NCI-H2171 (cell line): ENCODE data around the gene TRIM33.
"Not testable (repeated sequence)": the region's sequence is repeated elsewhere in the genome, so short reads cannot be mapped to it uniquely, and the experiment has no call there.

Experiments used
- DNase-seq: peaks from one replicate; lab custom pipeline; 2025; lab: John Stamatoyannopoulos, UW

TRIM33 gene

GRCh38 chr1:114510274-114511031 is 550 bp downstream of the TRIM33 start:
- DNase-seq, result no peak

DNA sequence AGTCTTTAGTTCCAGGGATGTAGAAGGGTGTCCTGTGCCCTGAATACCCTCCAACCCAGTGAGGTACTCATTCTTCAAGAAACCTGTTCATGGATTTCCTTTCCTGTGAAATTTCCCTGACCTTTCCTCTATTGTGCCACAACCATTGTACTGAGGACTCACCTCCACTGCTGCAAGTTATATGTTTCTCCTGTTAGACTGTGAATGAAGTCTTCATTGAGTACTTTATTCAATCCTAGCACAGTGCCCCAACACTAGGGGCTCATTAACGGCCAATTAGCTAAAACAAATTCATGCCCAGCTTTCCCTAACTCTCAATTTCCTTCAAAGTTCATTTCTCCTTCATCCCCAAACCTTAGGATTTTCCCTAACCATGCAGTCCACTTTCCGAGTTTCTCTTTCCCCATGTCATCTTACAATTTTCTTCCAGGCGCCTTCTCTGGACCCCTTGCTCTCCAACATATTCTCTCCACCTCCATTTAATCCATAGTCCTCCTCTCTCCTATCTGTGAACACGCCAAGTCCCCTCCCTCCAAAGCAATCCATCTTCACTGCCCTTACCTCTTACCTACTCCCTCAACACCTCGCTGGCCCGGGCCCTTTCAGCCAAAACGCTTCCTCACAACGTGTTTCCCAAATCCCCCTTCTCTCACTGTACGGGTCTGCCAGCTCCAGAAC is 1.3 kb downstream of the TRIM33 start:
- DNase-seq, result no peak

- no peak for DNase-seq
These were observed 2.6 kb downstream of the TRIM33 start for GRCh38 chr1:114508386-114508898.

- DNase-seq, result no peak
These were observed 3.5 kb downstream of the TRIM33 start for GRCh38 chr1:114507513-114507912.

DNA sequence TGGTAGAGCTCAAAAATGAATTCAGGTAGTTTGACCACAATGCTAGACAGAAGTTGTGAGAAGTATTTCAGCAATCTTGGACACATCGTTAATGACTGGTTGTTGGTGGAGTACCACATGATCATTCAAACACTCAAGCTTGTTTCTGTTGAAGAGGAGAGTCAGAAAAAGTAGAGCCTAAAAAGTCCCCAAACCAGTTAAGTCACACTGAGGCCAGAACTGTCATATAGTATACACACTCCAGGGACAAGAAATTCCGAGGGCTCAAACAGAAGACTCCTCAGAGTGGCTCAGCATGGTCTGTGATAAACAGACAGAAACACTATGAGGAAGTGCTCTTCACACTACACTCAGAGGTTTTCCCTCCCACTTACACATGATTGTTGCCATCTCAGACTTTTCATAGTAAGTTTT is 5.8 kb downstream of the TRIM33 start:
- DNase-seq, result no peak

- no peak for DNase-seq
These were observed 7.0 kb downstream of the TRIM33 start for GRCh38 chr1:114503916-114504422.

- DNase-seq, result no peak
These were observed 8.9 kb downstream of the TRIM33 start for GRCh38 chr1:114502080-114502479.

DNA sequence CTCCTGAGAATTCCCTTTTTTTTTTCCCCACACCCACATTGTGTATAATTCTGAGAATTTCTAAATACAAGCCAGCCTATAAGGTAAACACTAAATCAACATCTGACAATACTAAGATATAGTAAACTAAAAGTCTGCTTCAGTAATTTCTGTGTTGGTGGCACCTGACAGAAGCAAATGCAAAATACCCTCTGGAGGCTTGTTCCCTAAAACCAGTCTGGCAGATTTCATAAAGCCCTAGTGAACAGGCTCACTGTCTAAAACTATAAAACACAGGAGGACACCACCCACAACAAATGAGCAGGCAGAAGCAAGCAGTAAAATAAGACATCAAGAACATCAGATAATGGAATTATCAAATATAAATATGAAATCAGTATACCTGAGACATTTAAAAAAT is 11.5 kb downstream of the TRIM33 start:
- no peak for DNase-seq

- no peak for DNase-seq
These were observed 14.9 kb downstream of the TRIM33 start for GRCh38 chr1:114496089-114496488.

DNA sequence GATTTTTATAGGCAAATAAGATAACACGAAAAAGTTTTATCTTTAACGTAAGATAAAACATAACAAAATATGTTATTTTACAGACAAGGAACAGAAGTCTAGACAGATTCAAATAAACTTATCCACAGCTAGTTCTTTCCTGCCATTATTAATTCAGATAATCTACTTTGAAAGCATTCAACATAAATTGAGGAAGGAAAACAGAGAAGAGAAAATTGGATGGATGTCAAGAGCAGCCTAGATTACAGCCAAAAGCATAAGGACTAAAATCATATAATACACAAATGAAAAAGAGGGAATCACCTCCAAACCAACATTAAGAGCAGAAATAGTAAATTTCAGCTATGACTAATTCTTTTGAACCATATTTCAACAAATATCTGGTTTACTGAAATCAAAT is 15.5 kb downstream of the TRIM33 start:
- no peak for DNase-seq

DNA sequence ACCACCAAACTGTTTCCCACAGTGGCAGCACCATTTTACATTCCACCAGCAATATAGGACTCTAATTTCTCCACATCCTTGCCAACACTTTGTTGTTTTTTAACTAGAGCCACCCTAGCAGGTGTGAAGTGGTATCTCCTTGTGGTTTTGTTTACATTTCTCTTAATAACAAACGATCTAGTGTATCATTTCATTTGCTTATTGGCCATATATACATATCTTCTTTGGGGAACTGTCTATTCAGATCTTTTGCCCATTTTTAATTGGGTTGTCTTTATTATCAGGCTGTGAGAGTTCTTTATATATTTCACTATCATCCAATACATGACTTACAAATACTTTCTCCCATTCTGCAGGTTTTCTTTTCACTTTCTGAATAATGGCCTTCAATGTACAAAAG is 18.0 kb downstream of the TRIM33 start:
- DNase-seq, result no peak

GRCh38 chr1:114490274-114490693 is 20.7 kb downstream of the TRIM33 start:
- DNase-seq, result no peak

DNA sequence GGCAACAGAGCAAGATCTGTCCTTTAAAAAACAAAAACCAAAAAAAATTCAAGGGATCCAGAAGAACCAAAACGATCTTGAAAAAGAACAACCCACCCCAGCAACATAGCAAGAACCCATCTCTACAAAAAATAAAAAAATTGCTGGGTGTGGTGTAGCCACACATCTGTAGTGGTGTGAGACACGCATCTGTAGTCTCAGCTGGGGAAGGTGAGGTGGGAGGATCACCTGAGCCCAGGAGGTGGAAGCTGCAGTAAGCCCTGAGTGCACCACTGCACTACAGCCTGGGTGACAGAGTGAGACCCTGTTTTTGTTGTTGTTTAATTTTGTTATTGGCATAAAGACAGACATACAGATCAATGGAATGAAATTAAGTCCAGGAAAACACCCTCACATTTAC is 22.3 kb downstream of the TRIM33 start:
- no peak for DNase-seq

DNA sequence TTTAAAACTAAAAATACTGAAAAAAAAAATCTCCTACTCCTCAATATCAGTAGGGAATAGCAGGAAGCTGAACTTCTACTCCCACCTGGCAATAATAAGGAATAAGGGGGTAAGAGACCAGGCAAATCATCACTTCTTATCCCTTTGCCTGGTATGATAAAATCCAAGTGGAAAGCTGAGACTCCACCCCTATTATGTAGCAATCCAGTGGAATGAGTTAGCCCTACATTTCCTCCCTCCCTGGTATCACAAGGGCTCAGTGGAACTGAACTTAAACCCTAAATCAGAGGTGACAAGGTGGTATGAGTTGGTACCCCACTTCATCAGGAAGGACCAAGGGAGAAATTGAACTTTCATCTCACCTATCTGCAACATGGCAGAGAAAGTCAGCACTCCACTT is 25.7 kb downstream of the TRIM33 start:
- no peak for DNase-seq

- DNase-seq, result no peak
These were observed 28.4 kb downstream of the TRIM33 start for GRCh38 chr1:114482585-114482984.

DNA sequence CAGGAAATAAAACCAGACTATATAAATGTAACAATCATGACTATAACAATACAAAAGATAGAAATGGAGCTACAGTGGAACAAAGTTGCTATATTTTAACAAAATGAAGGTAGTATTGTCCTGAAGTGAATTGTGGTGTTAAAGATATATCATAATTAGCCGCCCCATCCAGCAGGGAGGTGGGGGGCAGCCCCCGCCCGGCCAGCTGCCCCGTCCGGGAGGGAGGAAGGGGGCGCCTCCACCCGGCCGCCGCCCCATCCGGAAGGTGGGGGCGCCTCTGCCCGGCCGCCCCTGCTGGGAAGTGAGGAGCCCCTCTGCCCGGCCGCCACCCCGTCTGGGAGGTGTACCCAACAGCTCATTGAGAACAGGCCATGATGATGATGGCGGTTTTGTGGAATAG is 31.4 kb downstream of the TRIM33 start:
- DNase-seq, result not testable (repeated sequence)

DNA sequence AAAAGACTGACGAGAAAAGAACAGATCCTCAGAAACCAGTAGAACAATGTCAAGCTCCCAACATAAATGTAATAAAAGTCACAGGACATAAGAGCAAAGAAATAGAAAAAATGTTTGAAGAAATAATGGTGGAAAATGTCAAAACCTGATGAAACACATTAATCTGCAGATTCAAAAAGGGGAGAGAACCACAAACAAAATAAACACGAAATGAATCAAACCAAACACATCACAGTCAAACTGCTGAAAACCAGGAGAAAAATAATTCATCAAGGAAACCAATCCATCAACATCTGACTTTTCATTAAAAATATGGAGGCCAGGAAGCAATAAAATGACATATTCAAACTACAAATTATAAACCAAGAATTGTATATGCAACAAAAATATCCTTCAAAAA is 31.9 kb downstream of the TRIM33 start:
- no peak for DNase-seq

- DNase-seq, result no peak
These were observed 37.2 kb downstream of the TRIM33 start for GRCh38 chr1:114473796-114474195.

GRCh38 chr1:114472408-114472807 is 38.6 kb downstream of the TRIM33 start:
- DNase-seq, result no peak

DNA sequence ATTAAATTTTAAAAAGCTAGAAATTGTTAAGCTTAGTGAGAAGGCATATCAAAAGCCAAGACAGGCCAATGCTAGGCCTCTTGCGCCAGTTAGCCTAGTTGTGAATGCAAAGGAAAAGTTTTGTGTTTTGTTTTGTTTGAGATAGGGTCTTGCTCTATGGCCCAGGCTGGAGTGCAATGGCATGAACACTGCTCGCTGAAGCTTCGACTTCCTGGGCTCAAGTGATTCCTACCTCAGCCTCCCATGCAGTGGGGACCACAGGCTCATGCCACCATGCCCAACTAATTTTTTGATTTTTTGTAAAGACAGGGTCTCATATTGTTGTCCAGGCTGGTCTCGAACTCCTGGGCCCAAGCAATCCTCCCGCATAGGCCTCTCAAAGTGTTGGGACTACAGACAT is 40.3 kb downstream of the TRIM33 start:
- DNase-seq, result no peak

DNA sequence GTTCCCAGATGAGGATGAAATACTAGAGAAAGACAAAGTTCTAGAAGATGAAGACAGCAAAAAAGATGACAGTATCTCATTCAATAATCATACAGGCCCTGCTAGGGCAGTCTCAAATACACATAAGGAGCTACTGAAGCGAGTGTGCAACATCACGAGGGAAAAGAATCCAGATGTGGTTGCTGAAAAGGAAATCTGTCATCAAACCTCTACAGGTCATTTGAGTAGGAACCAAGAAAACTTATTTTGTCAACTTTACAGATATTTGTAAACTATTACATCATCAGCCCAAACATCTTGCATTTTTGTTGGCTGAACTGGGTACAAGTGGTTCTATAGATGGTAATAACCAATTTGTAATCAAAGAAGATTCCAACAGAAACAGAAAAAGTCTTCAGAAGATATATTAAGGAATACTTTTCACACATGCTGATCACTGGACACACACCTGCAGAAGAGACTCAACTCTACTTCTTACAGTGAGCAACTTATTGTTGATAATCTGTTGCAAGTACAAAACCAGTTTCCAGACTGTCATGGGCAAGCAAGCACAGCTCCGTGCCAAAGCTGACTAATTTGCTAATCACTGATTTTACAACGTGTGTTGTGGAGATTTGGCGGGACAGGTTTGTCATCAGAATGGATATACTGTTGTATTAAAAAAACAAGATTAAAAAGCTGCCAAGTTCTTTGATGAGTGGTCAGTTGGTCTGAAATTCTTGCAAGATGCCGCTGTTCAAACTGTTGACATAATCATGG is 42.1 kb downstream of the TRIM33 start:
- DNase-seq, result no peak

GRCh38 chr1:114468047-114468446 is 43.0 kb downstream of the TRIM33 start:
- DNase-seq, result no peak

DNA sequence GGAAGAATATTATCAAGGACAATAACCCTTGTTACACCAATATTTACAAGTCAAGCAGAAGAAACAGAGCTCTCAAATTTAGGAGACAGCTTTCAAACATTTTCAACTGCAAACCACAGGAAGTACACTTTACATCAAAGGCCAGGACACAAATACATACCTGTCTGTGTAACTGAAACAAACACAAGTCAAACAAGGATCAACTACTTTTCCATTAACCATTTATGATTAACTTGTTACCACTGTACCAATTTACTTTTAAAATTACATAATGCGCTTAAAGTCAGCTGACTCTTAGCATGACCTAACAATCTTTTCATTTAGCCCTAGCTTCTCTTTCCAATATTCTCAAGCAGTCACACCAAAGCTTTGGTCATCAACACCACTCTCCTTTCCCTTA is 43.5 kb downstream of the TRIM33 start:
- no peak for DNase-seq
